Gastrocnemius medialis (tissue), 4 donors: Measurements from ENCODE around the gene PRTN3.

Experiments
- POLR2A ChIP-seq, 2 donors: fragments of 450-650 bp; IDR thresholded peaks; one replicate each; pipeline ENCODE4 v1.6.1; 2017; ENCODE audit warnings: antibody characterized with exemption in 2 of 2, mild to moderate bottlenecking in 2 of 2, moderate library complexity in 2 of 2
- TF ChIP-seq, protein P1 (sequence below), 5 experiments: fragments of 450-650 bp in 3 of 5; fragments of 200-600 bp in 2 of 5; sonication (generic) in 2 of 5; IDR thresholded peaks in 4 of 5; conservative IDR thresholded peaks in 1 of 5; 1 replicate in 4 of 5; 2 replicates in 1 of 5; pipeline ENCODE4 v1.5.1; 2016 to 2019; ENCODE audit warnings: antibody characterized with exemption in 5 of 5, mild to moderate bottlenecking in 3 of 5, moderate library complexity in 3 of 5

DNA sequence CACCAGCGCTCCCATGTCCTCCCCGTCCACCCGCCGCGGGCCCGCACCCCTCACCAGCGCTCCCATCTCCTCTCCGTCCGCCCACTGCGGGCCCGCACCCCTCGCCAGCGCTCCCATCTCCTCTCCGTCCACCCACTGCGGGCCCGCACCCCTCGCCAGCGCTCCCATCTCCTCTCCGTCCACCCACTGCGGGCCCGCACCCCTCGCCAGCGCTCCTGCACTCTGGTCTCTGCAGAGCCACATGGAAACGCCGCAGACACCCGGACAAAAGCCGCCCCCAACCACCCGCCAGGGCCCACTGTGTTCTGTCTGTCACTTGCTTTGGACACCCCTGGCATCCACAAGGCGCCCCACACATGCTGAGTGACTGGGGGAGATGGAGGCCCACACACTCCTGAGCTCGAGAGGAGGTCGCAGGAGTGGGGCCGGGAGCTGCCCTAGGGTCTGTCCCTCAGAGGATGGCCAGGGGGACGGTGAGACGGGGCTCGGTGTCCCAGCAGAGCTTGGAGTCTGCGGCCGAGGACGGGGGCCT is 26.0 kb downstream of the PRTN3 start:
- TF ChIP-seq, protein P1, sequence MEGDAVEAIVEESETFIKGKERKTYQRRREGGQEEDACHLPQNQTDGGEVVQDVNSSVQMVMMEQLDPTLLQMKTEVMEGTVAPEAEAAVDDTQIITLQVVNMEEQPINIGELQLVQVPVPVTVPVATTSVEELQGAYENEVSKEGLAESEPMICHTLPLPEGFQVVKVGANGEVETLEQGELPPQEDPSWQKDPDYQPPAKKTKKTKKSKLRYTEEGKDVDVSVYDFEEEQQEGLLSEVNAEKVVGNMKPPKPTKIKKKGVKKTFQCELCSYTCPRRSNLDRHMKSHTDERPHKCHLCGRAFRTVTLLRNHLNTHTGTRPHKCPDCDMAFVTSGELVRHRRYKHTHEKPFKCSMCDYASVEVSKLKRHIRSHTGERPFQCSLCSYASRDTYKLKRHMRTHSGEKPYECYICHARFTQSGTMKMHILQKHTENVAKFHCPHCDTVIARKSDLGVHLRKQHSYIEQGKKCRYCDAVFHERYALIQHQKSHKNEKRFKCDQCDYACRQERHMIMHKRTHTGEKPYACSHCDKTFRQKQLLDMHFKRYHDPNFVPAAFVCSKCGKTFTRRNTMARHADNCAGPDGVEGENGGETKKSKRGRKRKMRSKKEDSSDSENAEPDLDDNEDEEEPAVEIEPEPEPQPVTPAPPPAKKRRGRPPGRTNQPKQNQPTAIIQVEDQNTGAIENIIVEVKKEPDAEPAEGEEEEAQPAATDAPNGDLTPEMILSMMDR (IDR thresholded peaks at IDR 0.05 in 4 of 5, conservative IDR thresholded peaks at IDR 0.05 in 1 of 5): no peak
- no peak for TF ChIP-seq POLR2A (IDR thresholded peaks at IDR 0.05)
